Measurements from ENCODE around the gene ENPP1.
"Not testable (repeated sequence)": the region's sequence is repeated elsewhere in the genome, so short reads cannot be mapped to it uniquely, and the experiment has no call there.

The ENPP1 gene

DNA sequence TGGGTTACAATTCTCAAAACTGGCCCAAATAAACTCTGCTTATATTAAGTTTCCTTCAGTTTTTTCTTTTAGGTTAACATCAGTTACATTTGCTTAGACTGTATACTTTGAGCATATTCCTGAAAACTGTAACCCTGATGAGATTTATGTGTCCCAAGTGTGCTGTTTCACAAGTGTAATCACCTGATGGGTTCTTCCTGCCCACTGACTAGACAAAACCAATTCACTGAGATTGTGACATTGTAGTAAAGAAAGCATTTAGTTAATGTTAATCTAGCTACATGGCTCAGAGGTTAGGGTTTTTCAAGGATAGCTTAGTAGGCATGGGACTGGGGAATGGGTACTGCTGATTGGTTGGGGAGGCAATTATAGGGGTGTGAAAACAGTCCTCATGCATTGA lies 89.8 kb downstream of the ENPP1 start:
- no peaks in the 10 kb centered on the region for H3K4me1 ChIP-seq (ENCODE audit: control insufficient read depth, insufficient read depth, low read length)
- no peak overlapping the region for H3K4me3 ChIP-seq (ENCODE audit: low read length in 2 of 2)
- H3K36me3 ChIP-seq (ENCODE audit: control insufficient read depth in 2 of 2, insufficient read depth in 2 of 2, low read length in 2 of 2), result no peaks in the 10 kb centered on the region
- no peak overlapping the region for H3K27ac ChIP-seq (ENCODE audit: low read length)
- no peak overlapping the region for H3K9ac ChIP-seq (ENCODE audit: low read length in 2 of 2)
- H3K27me3 ChIP-seq (ENCODE audit: control insufficient read depth in 1 of 2, insufficient read depth in 2 of 2, low read length in 2 of 2), result no peaks in the 10 kb centered on the region
- peaks cover 0 to 4% of the 10 kb centered on the region in 2 donors for H3K9me3 ChIP-seq (ENCODE audit: control insufficient read depth in 2 of 2, low read length in 2 of 2)

DNA sequence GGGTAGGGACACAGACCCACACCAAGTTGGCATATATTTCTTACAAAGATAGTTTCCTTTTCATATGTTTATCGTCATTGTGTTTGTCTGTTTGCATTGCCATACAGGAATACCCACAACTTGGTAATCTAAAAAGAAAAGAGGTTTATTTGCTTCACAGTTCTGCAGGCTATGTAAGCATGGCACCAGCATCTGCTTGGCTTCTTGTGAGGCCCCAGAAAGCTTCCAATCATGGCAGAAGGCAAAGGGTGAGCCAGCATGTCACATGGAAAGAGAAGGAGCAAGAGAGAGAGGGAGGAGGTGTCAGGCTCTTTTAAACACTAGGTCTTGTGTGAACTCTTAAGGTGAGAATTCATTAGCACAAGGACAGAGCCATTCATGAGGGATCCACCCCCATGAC lies 90.9 kb downstream of the ENPP1 start:
- Histone ChIP-seq H3K9me3 (ENCODE audit: control insufficient read depth in 2 of 2, low read length in 2 of 2) (peaks cover 0 to 4% of the 10 kb centered on the region in 2 donors), H3K9ac (ENCODE audit: low read length in 2 of 2) (no peak overlapping the region), H3K27ac (ENCODE audit: low read length) (no peak overlapping the region), H3K27me3 (ENCODE audit: control insufficient read depth in 1 of 2, insufficient read depth in 2 of 2, low read length in 2 of 2) (no peaks in the 10 kb centered on the region), H3K4me1 (ENCODE audit: control insufficient read depth, insufficient read depth, low read length) (no peaks in the 10 kb centered on the region), H3K36me3 (ENCODE audit: control insufficient read depth in 2 of 2, insufficient read depth in 2 of 2, low read length in 2 of 2) (no peaks in the 10 kb centered on the region), H3K4me3 (ENCODE audit: low read length in 2 of 2) (no peak overlapping the region)

DNA sequence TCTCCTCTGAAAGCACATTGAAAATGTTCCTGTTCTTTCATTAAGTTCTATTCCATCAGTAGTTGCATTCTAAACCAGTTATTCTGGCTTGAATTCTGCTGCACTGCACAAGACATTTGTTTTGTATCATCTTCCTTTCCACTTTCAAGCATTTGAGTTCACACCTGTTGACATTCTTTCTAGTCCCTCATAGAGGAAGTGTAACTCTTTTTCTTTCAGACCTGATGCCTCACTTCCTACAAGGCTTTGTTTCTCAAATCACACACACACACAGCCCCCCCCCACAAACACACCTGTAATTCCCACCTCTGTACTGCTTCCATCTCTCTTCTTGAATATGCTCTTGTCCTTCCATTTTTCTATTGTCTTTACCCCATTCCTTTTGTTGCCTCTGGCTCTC lies 92.4 kb downstream of the ENPP1 start:
- Histone ChIP-seq H3K4me1 (ENCODE audit: control insufficient read depth, insufficient read depth, low read length) (no peaks in the 10 kb centered on the region), H3K9ac (ENCODE audit: low read length in 2 of 2) (no peak overlapping the region), H3K36me3 (ENCODE audit: control insufficient read depth in 2 of 2, insufficient read depth in 2 of 2, low read length in 2 of 2) (no peaks in the 10 kb centered on the region), H3K27ac (ENCODE audit: low read length) (no peak overlapping the region), H3K27me3 (ENCODE audit: control insufficient read depth in 1 of 2, insufficient read depth in 2 of 2, low read length in 2 of 2) (no peaks in the 10 kb centered on the region), H3K4me3 (ENCODE audit: low read length in 2 of 2) (no peak overlapping the region), H3K9me3 (ENCODE audit: control insufficient read depth in 2 of 2, low read length in 2 of 2) (peaks cover 0 to 4% of the 10 kb centered on the region in 2 donors)

DNA sequence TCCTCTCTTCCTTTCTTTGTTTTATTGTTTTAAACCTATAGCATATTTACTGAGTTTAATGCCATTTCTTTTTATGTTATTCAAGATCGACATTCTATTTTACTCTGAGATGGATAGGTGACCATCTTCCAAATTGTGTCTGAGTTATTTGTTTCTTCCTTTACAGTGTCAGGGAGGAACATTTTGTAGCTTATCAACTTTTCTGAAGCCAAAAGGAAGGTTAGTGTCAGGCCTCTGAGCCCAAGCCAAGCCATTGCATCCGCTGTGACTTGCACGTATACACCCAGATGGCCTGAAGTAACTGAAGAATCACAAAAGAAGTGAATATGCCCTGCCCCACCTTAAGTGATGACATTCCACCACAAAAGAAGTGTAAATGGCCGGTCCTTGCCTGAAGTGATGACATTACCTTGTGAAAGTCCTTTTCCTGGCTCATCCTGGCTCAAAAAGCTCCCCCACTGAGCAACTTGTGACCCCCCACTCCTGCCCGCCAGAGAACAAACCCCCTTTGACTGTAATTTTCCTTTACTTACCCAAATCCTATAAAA lies 93.6 kb downstream of the ENPP1 start:
- not testable (repeated sequence) for H3K9me3 ChIP-seq (ENCODE audit: control insufficient read depth in 2 of 2, low read length in 2 of 2); H3K4me1 ChIP-seq (ENCODE audit: control insufficient read depth, insufficient read depth, low read length); H3K27ac ChIP-seq (ENCODE audit: low read length); H3K4me3 ChIP-seq (ENCODE audit: low read length in 2 of 2); H3K27me3 ChIP-seq (ENCODE audit: control insufficient read depth in 1 of 2, insufficient read depth in 2 of 2, low read length in 2 of 2); H3K9ac ChIP-seq (ENCODE audit: low read length in 2 of 2); H3K36me3 ChIP-seq (ENCODE audit: control insufficient read depth in 2 of 2, insufficient read depth in 2 of 2, low read length in 2 of 2)

DNA sequence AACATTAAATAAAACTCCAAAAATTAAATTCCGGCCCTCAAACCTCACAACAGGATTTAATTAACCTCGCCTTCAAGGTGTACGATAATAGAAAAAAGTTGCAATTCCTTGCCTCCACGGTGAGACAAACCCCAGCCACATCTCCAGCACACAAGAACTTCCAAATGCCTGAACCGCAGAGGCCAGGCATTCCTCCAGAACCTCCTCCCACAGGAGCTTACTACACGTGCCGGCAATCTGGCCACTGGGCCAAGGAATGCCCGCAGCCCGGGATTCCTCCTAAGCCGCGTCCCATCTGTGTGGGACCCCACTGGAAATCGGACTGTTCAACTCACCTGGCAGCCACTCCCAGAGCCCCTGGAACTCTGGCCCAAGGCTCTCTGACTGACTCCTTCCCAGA lies 95.9 kb downstream of the ENPP1 start:
- not testable (repeated sequence) for H3K27me3 ChIP-seq (ENCODE audit: control insufficient read depth in 1 of 2, insufficient read depth in 2 of 2, low read length in 2 of 2); H3K4me1 ChIP-seq (ENCODE audit: control insufficient read depth, insufficient read depth, low read length); H3K27ac ChIP-seq (ENCODE audit: low read length); H3K36me3 ChIP-seq (ENCODE audit: control insufficient read depth in 2 of 2, insufficient read depth in 2 of 2, low read length in 2 of 2); H3K9ac ChIP-seq (ENCODE audit: low read length in 2 of 2); H3K4me3 ChIP-seq (ENCODE audit: low read length in 2 of 2); H3K9me3 ChIP-seq (ENCODE audit: control insufficient read depth in 2 of 2, low read length in 2 of 2)

DNA sequence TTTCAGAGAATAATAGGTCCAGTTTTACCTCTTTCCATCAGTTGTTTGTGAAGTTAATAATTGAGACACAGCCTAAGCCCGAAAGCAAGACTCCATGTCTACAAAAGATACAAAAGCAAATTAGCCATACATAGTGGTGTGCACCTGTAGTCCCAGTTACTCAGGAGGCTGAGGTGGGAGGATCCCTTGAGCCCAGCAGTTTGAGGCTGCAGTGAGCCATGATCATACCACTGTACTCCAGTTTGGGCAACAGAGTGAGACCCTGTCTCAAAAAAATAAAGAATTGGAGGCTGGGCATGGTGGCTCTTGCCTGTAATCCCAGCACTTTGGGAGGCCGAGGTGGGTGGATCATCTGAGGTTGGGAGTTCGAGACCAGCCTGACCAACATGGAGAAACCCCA lies 101.0 kb downstream of the ENPP1 start:
- not testable (repeated sequence) for H3K9ac ChIP-seq (ENCODE audit: low read length in 2 of 2); H3K4me1 ChIP-seq (ENCODE audit: control insufficient read depth, insufficient read depth, low read length); H3K36me3 ChIP-seq (ENCODE audit: control insufficient read depth in 2 of 2, insufficient read depth in 2 of 2, low read length in 2 of 2); H3K27me3 ChIP-seq (ENCODE audit: control insufficient read depth in 1 of 2, insufficient read depth in 2 of 2, low read length in 2 of 2); H3K4me3 ChIP-seq (ENCODE audit: low read length in 2 of 2); H3K9me3 ChIP-seq (ENCODE audit: control insufficient read depth in 2 of 2, low read length in 2 of 2); H3K27ac ChIP-seq (ENCODE audit: low read length)

DNA sequence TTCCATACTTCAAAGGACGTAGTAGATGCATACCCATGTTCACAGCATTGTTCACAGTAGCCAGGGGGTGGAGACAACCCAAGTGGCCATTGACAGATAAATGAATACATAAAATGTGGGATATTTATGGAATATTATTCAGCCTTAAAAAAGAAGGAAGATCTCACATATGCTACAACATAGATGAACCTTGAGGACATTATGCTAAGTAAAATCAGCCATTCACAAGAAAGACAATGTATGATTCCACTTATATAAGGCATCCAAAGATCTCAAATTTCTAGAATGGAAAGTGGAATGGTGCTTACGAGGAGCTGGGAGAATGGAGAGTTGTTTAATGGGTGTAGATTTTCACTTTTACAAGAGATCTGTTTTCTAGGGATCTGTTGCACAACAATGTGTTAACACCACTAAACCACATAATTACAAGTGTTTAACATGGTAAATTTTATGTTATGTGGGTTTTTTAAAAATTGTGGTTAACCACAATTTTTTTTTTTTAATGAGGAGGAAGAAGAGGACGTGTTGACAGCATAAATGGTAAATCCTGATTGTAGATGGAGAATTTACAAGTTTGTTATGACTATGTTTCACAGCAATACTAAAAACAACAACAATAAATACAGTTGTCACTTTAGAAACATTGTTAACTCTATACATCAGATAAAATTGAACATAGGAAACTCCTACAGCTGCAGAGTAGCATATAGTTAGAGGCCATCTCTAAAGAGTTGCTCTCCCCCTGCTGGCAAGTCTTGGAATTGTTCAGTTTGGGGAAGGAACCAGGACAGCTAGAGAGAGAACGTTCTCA lies 101.8 kb downstream of the ENPP1 start:
- Histone ChIP-seq H3K27ac (ENCODE audit: low read length) (no peak overlapping the region), H3K4me1 (ENCODE audit: control insufficient read depth, insufficient read depth, low read length) (no peaks in the 10 kb centered on the region), H3K9ac (ENCODE audit: low read length in 2 of 2) (no peak overlapping the region), H3K27me3 (ENCODE audit: control insufficient read depth in 1 of 2, insufficient read depth in 2 of 2, low read length in 2 of 2) (no peaks in the 10 kb centered on the region), H3K36me3 (ENCODE audit: control insufficient read depth in 2 of 2, insufficient read depth in 2 of 2, low read length in 2 of 2) (no peaks in the 10 kb centered on the region), H3K4me3 (ENCODE audit: low read length in 2 of 2) (no peak overlapping the region), H3K9me3 (ENCODE audit: control insufficient read depth in 2 of 2, low read length in 2 of 2) (no peaks in the 10 kb centered on the region)

DNA sequence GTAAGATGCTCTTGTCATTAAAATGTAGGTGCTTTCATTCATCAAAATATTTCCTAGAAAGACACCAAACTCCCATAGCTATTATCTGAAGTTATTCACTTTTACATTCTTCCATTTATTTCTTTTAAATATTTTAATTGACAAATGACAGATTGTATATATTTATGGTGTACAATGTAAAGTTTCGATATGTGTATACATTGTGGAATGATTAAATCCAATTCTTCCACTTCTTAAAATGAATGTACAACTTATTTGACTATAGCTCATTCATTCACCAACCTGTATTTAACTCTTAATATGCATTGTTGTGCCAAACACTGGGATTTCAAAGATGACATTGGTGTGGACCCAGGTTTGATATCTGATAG lies 102.4 kb downstream of the ENPP1 start:
- Histone ChIP-seq H3K27me3 (ENCODE audit: control insufficient read depth in 1 of 2, insufficient read depth in 2 of 2, low read length in 2 of 2) (no peaks in the 10 kb centered on the region), H3K4me1 (ENCODE audit: control insufficient read depth, insufficient read depth, low read length) (no peaks in the 10 kb centered on the region), H3K36me3 (ENCODE audit: control insufficient read depth in 2 of 2, insufficient read depth in 2 of 2, low read length in 2 of 2) (no peaks in the 10 kb centered on the region), H3K9ac (ENCODE audit: low read length in 2 of 2) (no peak overlapping the region), H3K9me3 (ENCODE audit: control insufficient read depth in 2 of 2, low read length in 2 of 2) (no peaks in the 10 kb centered on the region), H3K27ac (ENCODE audit: low read length) (no peak overlapping the region), H3K4me3 (ENCODE audit: low read length in 2 of 2) (no peak overlapping the region)

DNA sequence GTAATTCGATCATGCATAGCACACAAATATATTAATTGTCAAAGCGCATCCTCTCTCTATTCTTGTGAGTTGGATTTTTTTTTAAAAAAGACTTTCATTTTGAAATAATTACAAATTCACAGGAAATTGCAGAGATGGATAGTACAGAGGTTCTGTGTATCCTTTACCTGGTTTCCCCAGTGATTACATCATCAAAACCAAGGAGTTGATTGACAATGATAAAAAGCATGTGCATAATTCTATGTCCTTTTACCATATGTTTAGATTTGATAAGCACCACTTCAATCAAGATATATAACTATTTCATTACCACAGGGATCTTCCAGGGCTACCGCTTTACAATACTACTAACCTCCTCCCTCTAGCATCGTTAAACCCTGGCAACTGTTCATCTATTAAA lies 103.1 kb downstream of the ENPP1 start:
- Histone ChIP-seq H3K36me3 (ENCODE audit: control insufficient read depth in 2 of 2, insufficient read depth in 2 of 2, low read length in 2 of 2) (no peaks in the 10 kb centered on the region), H3K4me1 (ENCODE audit: control insufficient read depth, insufficient read depth, low read length) (no peaks in the 10 kb centered on the region), H3K27me3 (ENCODE audit: control insufficient read depth in 1 of 2, insufficient read depth in 2 of 2, low read length in 2 of 2) (no peaks in the 10 kb centered on the region), H3K27ac (ENCODE audit: low read length) (no peak overlapping the region), H3K9ac (ENCODE audit: low read length in 2 of 2) (no peak overlapping the region), H3K9me3 (ENCODE audit: control insufficient read depth in 2 of 2, low read length in 2 of 2) (no peaks in the 10 kb centered on the region), H3K4me3 (ENCODE audit: low read length in 2 of 2) (no peak overlapping the region)

DNA sequence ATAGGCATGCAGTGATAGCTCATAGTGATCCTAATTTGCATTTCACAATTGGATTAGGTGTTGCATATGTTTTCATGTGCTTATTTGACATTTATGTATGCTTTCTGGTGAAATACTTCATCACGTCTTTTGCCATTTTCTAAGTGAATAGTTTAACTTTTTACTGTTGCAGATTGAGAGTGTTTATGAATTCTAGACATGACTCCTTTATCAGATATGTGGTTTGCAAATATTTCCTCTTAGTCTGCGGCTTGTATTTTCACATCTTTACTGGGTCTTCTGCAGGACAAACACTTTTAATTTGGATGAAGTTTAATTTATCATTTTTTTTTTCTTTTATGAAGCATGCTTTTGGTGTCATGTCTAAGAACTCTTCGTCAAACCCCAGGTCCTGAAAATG lies 104.1 kb downstream of the ENPP1 start:
- no peaks in the 10 kb centered on the region for H3K27me3 ChIP-seq (ENCODE audit: control insufficient read depth in 1 of 2, insufficient read depth in 2 of 2, low read length in 2 of 2)
- H3K4me3 ChIP-seq (ENCODE audit: low read length in 2 of 2), result no peak overlapping the region
- no peaks in the 10 kb centered on the region for H3K4me1 ChIP-seq (ENCODE audit: control insufficient read depth, insufficient read depth, low read length)
- no peaks in the 10 kb centered on the region for H3K36me3 ChIP-seq (ENCODE audit: control insufficient read depth in 2 of 2, insufficient read depth in 2 of 2, low read length in 2 of 2)
- H3K9ac ChIP-seq (ENCODE audit: low read length in 2 of 2), result no peak overlapping the region
- no peak overlapping the region for H3K27ac ChIP-seq (ENCODE audit: low read length)
- no peaks in the 10 kb centered on the region for H3K9me3 ChIP-seq (ENCODE audit: control insufficient read depth in 2 of 2, low read length in 2 of 2)

DNA sequence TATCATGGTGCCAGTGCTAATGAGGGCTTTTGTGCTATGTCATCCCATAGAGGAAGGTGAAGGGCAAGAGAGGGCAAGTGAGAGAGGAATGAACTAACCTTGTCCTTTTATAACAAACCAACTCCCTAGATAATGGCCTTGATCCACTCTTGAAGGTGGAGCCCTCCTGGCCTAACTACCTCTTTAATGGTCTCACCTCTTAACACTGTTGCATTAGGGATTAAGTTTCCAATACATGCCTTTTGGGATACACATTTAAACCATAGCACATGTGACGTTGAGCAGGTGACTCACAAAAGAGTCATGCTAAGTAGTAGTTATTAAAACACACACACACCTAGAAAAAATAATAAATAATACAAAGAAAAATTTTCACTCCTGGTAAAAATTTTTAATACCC lies 106.4 kb downstream of the ENPP1 start:
- Histone ChIP-seq H3K9ac (ENCODE audit: low read length in 2 of 2) (no peak overlapping the region), H3K27me3 (ENCODE audit: control insufficient read depth in 1 of 2, insufficient read depth in 2 of 2, low read length in 2 of 2) (no peaks in the 10 kb centered on the region), H3K27ac (ENCODE audit: low read length) (no peak overlapping the region), H3K4me3 (ENCODE audit: low read length in 2 of 2) (no peak overlapping the region), H3K36me3 (ENCODE audit: control insufficient read depth in 2 of 2, insufficient read depth in 2 of 2, low read length in 2 of 2) (no peaks in the 10 kb centered on the region), H3K9me3 (ENCODE audit: control insufficient read depth in 2 of 2, low read length in 2 of 2) (no peaks in the 10 kb centered on the region), H3K4me1 (ENCODE audit: control insufficient read depth, insufficient read depth, low read length) (no peaks in the 10 kb centered on the region)
